SK-N-SH (cell line): Measurements from ENCODE around the gene SYPL2. TPM values are rescaled to one million over a fixed set of nuclear protein-coding genes. Genes with fewer than 3 reads are reported as not detected.
"Not testable (repeated sequence)": the region's sequence is repeated elsewhere in the genome, so short reads cannot be mapped to it uniquely, and the experiment has no call there.

Experiments
- CTCF ChIA-PET: fragments of 300-600, 350-600 bp; formaldehyde crosslinking; extraction: SDS; loops from one replicate; lab custom pipeline; 2021; lab: Yijun Ruan, JAX
- POLR2A ChIA-PET: fragments of 350-600 bp; sonication (Branson Sonifier 250); formaldehyde crosslinking; extraction: SDS; loops from one replicate; lab custom pipeline; 2020; ENCODE audit warnings: antibody characterized with exemption, inconsistent platforms; lab: Yijun Ruan, JAX
- DNase-seq: peaks from one replicate; pipeline ENCODE4 v3.0.0; 2012
- H2AFZ ChIP-seq: fragments of 200-600 bp; sonication (generic); 2 replicates; pipeline ENCODE4 v1.8.1; 2016; ENCODE audit warnings: antibody characterized with exemption, mild to moderate bottlenecking, low read depth
- H3F3A ChIP-seq: fragments of 200-600 bp; sonication (generic); replicated peaks from 2 replicates; pipeline ENCODE3; 2016; ENCODE audit warnings: antibody characterized with exemption, mild to moderate bottlenecking; ENCODE audit not compliant: insufficient read depth
- H3K27ac ChIP-seq, 2 experiments: fragments of 200-500 bp in 1 of 2; fragments of 200-600 bp in 1 of 2; sonication (Bioruptor generic) in 1 of 2; sonication (generic), shearing (Covaris generic) in 1 of 2; 2 replicates each; pipeline versions ENCODE4 v1.5.1 to v1.6.1; 2014 to 2016; ENCODE audit warnings: low read depth in 2 of 2, inconsistent platforms in 1 of 2, low read length in 1 of 2, mild to moderate bottlenecking in 1 of 2, mixed read lengths in 1 of 2
- H3K27me3 ChIP-seq: fragments of 200-600 bp; sonication (generic), shearing (Covaris generic); 2 replicates; pipeline ENCODE4 v1.6.1; 2016; ENCODE audit warnings: mixed run types; ENCODE audit not compliant: insufficient read depth
- H3K36me3 ChIP-seq, 2 experiments: fragments of 200-500 bp in 1 of 2; fragments of 200-600 bp in 1 of 2; sonication (Bioruptor generic) in 1 of 2; sonication (generic) in 1 of 2; replicated peaks in 1 of 2; 2 replicates each; pipeline versions ENCODE3 to v1.5.1; 2014 to 2016; ENCODE audit warnings: low read length in 1 of 2, mild to moderate bottlenecking in 1 of 2; ENCODE audit not compliant: insufficient read depth in 2 of 2, control insufficient read depth in 1 of 2
- H3K4me1 ChIP-seq, 2 experiments: fragments of 200-500 bp in 1 of 2; fragments of 200-600 bp in 1 of 2; sonication (Bioruptor generic) in 1 of 2; sonication (generic), shearing (Covaris generic) in 1 of 2; 2 replicates each; pipeline versions ENCODE4 v1.5.1 to v1.6.1; 2014 to 2016; ENCODE audit warnings: low read depth in 1 of 2, low read length in 1 of 2, mixed run types in 1 of 2; ENCODE audit not compliant: insufficient read depth in 2 of 2, control insufficient read depth in 1 of 2
- H3K4me2 ChIP-seq: fragments of 200-600 bp; sonication (generic), shearing (Covaris generic); 2 replicates; pipeline ENCODE4 v1.6.1; 2017; ENCODE audit warnings: mixed run types
- H3K4me3 ChIP-seq, 2 experiments: fragments of 200-500 bp in 1 of 2; fragments of 200-600 bp in 1 of 2; sonication (Bioruptor generic) in 1 of 2; sonication (generic), shearing (Covaris generic) in 1 of 2; 2 replicates each; pipeline versions ENCODE4 v1.5.1 to v1.8.1; 2014 to 2016; ENCODE audit warnings: low read depth in 2 of 2, inconsistent platforms in 1 of 2, low read length in 1 of 2, mild to moderate bottlenecking in 1 of 2, mixed read lengths in 1 of 2, moderate library complexity in 1 of 2
- H3K79me2 ChIP-seq: fragments of 200-600 bp; sonication (generic); 2 replicates; pipeline ENCODE4 v1.8.1; 2017; ENCODE audit warnings: mild to moderate bottlenecking; ENCODE audit not compliant: insufficient read depth
- H3K9ac ChIP-seq: fragments of 200-600 bp; sonication (generic); 2 replicates; pipeline ENCODE4 v1.6.1; 2017; ENCODE audit warnings: mixed run types
- H3K9me2 ChIP-seq: fragments of 200-600 bp; sonication (generic); 2 replicates; pipeline ENCODE4 v1.6.1; 2017; ENCODE audit warnings: mixed run types
- H3K9me3 ChIP-seq: fragments of 200-600 bp; sonication (generic); 2 replicates; pipeline ENCODE4 v1.6.1; 2017; ENCODE audit warnings: mixed run types, mild to moderate bottlenecking, moderate library complexity
- H4K20me1 ChIP-seq: fragments of 200-600 bp; sonication (generic); 2 replicates; pipeline ENCODE4 v1.6.1; 2017; ENCODE audit warnings: mild to moderate bottlenecking, mixed run types; ENCODE audit not compliant: insufficient read depth
- CHD2 ChIP-seq: fragments of 150-350 bp; IDR thresholded peaks from 2 replicates; pipeline ENCODE4 v1.6.1; 2018; ENCODE audit warnings: low read length; ENCODE audit not compliant: partially characterized antibody
- ELF1 ChIP-seq: IDR thresholded peaks from 2 replicates; pipeline ENCODE4 v1.4.0; 2012
- EP300 ChIP-seq, 2 experiments: IDR thresholded peaks; 2 replicates each; pipeline versions ENCODE4 v1.4.0 to v1.6.1; 2012; ENCODE audit warnings: borderline replicate concordance in 1 of 2, low read depth in 1 of 2, low read length in 1 of 2
- EZH2phosphoT487 ChIP-seq: fragments of 200-600 bp; sonication (generic); IDR thresholded peaks from 2 replicates; pipeline ENCODE4 v1.6.1; 2017; ENCODE audit warnings: low read depth, mixed run types, mild to moderate bottlenecking, antibody characterized with exemption, moderate library complexity, borderline replicate concordance
- FOSL2 ChIP-seq: IDR thresholded peaks from 2 replicates; pipeline ENCODE4 v1.4.0; 2012; ENCODE audit warnings: low read depth, mild to moderate bottlenecking, moderate library complexity, borderline replicate concordance
- GATA2 ChIP-seq: sonication (generic); formaldehyde crosslinking; IDR thresholded peaks from 2 replicates; pipeline ENCODE4 v1.5.0; 2020; ENCODE audit warnings: mild to moderate bottlenecking, missing genetic modification reagents
- RXRA ChIP-seq: IDR thresholded peaks from 2 replicates; pipeline ENCODE4 v1.4.0; 2012; ENCODE audit warnings: low read depth, mild to moderate bottlenecking, borderline replicate concordance
- SMC3 ChIP-seq: IDR thresholded peaks from 2 replicates; pipeline ENCODE4 v1.6.1; 2012; ENCODE audit warnings: low read depth, low read length, improper control_type of control experiment
- WGBS: methylation state at CpG from one replicate; pipeline ENCODE4 v1.1.6; 2017; ENCODE audit warnings: low lambda C conversion rate; 5-methylcytosine and 5-hydroxymethylcytosine counted together
- polyA plus RNA-seq, 3 experiments: library from polyadenylated mRNA; depleted of rRNA; stranded (reverse); fragments of >200 nt; gene quantifications; 2 replicates each; pipeline ENCODE4 v1.2.3, GENCODE V29; 2012
- TF ChIP-seq, protein P1 (sequence below): IDR thresholded peaks from 2 replicates; pipeline ENCODE4 v1.4.0; 2012; ENCODE audit warnings: low read depth, borderline replicate concordance

The SYPL2 gene
- polyA plus RNA-seq, 1 of the 3 experiments (the other 2 are of a cell fraction) = 0.03 TPM

DNA sequence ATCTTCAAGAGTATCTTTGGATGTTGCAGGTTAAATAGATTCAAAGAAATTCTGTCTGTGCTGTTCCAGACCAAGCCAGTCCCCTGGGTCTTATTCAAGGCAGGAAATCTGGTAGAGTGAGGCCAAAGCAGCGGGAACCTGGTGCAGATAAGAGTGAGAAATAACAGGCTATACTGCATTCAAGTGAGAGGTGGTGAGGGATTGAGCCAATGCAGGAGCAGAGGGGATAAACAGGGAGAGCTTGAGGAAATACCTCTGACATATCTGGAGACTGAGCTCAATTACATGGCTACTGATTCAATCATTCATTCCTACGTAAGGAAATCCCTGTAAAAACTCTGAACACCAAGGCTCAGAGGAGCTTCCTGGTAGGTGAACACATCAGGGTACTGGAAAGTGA is 22.9 kb upstream of the SYPL2 start:
- no peaks in the 10 kb centered on the region for H3K79me2 ChIP-seq
- peaks cover 0 to 9% of the 10 kb centered on the region in 2 experiments; a peak in 1 of 4 replicates for H3K4me1 ChIP-seq
- H3K36me3 ChIP-seq = no peaks in the 10 kb centered on the region
- no peak overlapping the region for H2AFZ ChIP-seq
- POLR2A ChIA-PET = no interaction called here
- no peak overlapping the region for H3K4me3 ChIP-seq
- TF ChIP-seq EP300 (IDR thresholded peaks at IDR 0.05; ENCODE audit: borderline replicate concordance in 1 of 2, low read depth in 1 of 2, low read length in 1 of 2) (no peak), CHD2 (no peak), SMC3 (no peak), ELF1 (no peak), EZH2phosphoT487 (no peak), RXRA (no peak), GATA2 (CRISPR knock-in tag) (no peak)
- no peak overlapping the region for H3K9ac ChIP-seq
- CTCF ChIA-PET = interaction anchor here (0.6 kb wide), 1 partner anchor 89 kb away, joined by 3 read pairs; no protein-coding TSS in a partner anchor
- peaks cover 20% of the 10 kb centered on the region for H3K27me3 ChIP-seq
- H3K27ac ChIP-seq = no peak overlapping the region
- no peak overlapping the region for H3K4me2 ChIP-seq
- H3K9me3 ChIP-seq = no peaks in the 10 kb centered on the region
- H4K20me1 ChIP-seq = no peaks in the 10 kb centered on the region
- 37% methylated on average over 2 of the region's 2 CpGs for WGBS
- H3F3A ChIP-seq = peaks cover 7% of the 10 kb centered on the region
- no peak for DNase-seq
- no peaks in the 10 kb centered on the region for H3K9me2 ChIP-seq

DNA sequence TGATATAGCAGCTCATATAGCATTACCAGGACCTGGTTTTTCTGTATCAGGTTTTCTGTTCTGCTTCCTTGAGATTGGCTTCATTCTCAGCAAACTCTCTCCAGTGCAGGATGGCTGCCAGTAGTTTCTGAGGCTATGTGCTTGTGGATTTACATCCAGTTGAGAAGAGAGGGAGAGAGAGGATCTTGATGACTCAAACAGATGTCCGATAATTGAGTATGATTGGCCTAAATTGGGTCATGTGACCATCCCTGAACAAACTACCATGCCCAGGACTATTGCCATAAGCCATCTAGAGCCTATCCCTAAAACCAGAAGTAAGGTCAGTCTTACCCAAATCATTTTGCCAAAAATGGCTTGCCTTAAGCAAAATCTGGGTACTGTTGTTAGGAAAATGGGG is 22.0 kb upstream of the SYPL2 start:
- H3K9me2 ChIP-seq = no peaks in the 10 kb centered on the region
- CTCF ChIA-PET = no interaction called here
- H2AFZ ChIP-seq = no peak overlapping the region
- H3K9me3 ChIP-seq = 0 out of 2 replicates have a peak, but pooled peaks cover 4% of the 10 kb centered on the region
- H3K27ac ChIP-seq = no peak overlapping the region
- peaks cover 20% of the 10 kb centered on the region for H3K27me3 ChIP-seq
- no peak overlapping the region for H3K4me3 ChIP-seq
- H3F3A ChIP-seq = no peaks in the 10 kb centered on the region
- no peaks in the 10 kb centered on the region for H4K20me1 ChIP-seq
- H3K4me1 ChIP-seq = 0 out of 4 replicates have a peak, but pooled peaks cover 0 to under 1% of the 10 kb centered on the region in 2 experiments
- no peak overlapping the region for H3K9ac ChIP-seq
- no peak overlapping the region for H3K4me2 ChIP-seq
- no peaks in the 10 kb centered on the region for H3K36me3 ChIP-seq
- H3K79me2 ChIP-seq = no peaks in the 10 kb centered on the region
- TF ChIP-seq, protein P1, sequence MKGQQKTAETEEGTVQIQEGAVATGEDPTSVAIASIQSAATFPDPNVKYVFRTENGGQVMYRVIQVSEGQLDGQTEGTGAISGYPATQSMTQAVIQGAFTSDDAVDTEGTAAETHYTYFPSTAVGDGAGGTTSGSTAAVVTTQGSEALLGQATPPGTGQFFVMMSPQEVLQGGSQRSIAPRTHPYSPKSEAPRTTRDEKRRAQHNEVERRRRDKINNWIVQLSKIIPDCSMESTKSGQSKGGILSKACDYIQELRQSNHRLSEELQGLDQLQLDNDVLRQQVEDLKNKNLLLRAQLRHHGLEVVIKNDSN = peak; percentile 48; the same call in 1 of the 2 replicates
- no peak for TF ChIP-seq FOSL2
- TF ChIP-seq, all 33 proteins: peak for 1
- POLR2A ChIA-PET = no interaction called here
- no peak for DNase-seq
- 60% methylated on average over 1 of the region's 1 CpG for WGBS

DNA sequence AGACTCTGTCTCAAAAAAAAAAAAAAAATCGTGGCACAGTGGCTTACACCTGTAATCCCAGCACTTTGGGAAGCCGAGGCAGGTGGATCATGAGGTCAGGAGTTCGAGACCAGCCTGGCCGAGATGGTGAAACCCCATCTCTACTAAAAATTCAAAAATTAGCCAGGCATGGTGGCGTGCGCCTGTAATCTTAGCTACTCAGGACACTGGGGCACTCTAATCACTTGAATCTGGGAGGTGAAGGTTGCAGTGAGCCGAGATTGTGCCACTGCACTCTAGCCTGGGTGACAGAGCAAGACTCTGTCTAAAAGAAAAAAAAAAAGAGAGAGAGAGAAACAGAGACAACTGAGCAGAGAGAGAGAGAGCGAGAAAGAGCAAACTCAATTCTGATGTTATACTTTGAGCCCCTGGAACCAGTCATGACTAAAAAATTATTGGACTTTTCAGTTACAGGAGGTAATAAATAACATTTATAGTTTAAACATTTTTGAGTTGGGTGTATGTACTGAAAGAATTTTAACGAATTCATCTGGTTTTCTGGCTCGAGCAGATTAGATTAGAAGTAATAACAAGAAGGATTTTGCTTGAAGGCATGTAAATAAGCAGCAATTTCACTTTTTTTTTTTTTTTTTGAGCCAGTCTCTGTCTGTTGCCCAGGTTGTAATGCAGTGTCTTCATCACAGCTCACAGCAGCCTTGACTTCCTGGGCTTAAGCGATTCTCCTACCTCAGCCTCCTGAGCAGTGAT is 20.2 kb upstream of the SYPL2 start:
- H3K9me2 ChIP-seq, H2AFZ ChIP-seq, H3K9me3 ChIP-seq, H3K79me2 ChIP-seq, H4K20me1 ChIP-seq, H3K4me2 ChIP-seq, POLR2A ChIA-PET, H3K9ac ChIP-seq, CTCF ChIA-PET, H3K4me1 ChIP-seq, H3K4me3 ChIP-seq, H3F3A ChIP-seq, DNase-seq, H3K27ac ChIP-seq, H3K36me3 ChIP-seq: not testable (repeated sequence)
- H3K27me3 ChIP-seq = peaks cover 34% of the 10 kb centered on the region
- 46% methylated on average over 11 of the region's 11 CpGs for WGBS
